Caco-2 (cell line): ENCODE results near the gene TNKS2. TPM values are rescaled to one million over a fixed set of nuclear protein-coding genes. Genes with fewer than 3 reads are reported as not detected.

ENCODE experiments used
- BruUV-seq: library from RNA; stranded (reverse); fragments of 400-500 nt; replicated peaks from 2 replicates; lab custom pipeline; 2021; lab: Mats Ljungman, UMichigan
- CTCF ChIA-PET: fragments of 300-600 bp; sonication (Branson Sonifier 250); formaldehyde crosslinking; loops from one replicate; lab custom pipeline; 2022; ENCODE audit warnings: antibody characterized with exemption; lab: Charles Lee
- POLR2A ChIA-PET: fragments of 300-600 bp; sonication (Branson Sonifier 250); formaldehyde crosslinking; loops from one replicate; lab custom pipeline; 2022; ENCODE audit warnings: antibody characterized with exemption; lab: Charles Lee
- DNase-seq, 2 experiments: peaks; one replicate each; pipeline versions ENCODE4 v3.0.0 to v3.0.0-alpha.2; 2020 to 2022
- H3K27me3 ChIP-seq: replicated peaks from 2 replicates; pipeline ENCODE4 v1.6.0; 2011; ENCODE audit warnings: low read length; ENCODE audit not compliant: control insufficient read depth, insufficient read depth
- H3K36me3 ChIP-seq: 2 replicates; pipeline ENCODE4 v1.5.1; 2011; ENCODE audit warnings: low read length; ENCODE audit not compliant: control insufficient read depth, insufficient read depth
- H3K4me1 ChIP-seq: fragments of 250-450 bp; sonication (Bioruptor Pico); 2 replicates; pipeline ENCODE4 v1.5.1; 2020; ENCODE audit warnings: mild to moderate bottlenecking
- H3K4me3 ChIP-seq: 2 replicates; pipeline ENCODE4 v1.5.1; 2011; ENCODE audit warnings: low read depth, mild to moderate bottlenecking, control low read depth, low read length
- H3K9me3 ChIP-seq: fragments of 250-450 bp; sonication (Bioruptor Pico); 2 replicates; pipeline ENCODE4 v1.5.1; 2020; ENCODE audit warnings: mild to moderate bottlenecking, moderate library complexity
- H3K27ac Mint-ChIP-seq: one replicate; pipeline ENCODE4 v1.8.0; 2022; ENCODE audit warnings: mixed read lengths; ENCODE audit not compliant: unreplicated experiment
- H3K27me3 Mint-ChIP-seq: one replicate; pipeline ENCODE4 v1.8.0; 2022; ENCODE audit warnings: mixed read lengths; ENCODE audit not compliant: insufficient read depth, unreplicated experiment
- H3K36me3 Mint-ChIP-seq: one replicate; pipeline ENCODE4 v1.8.0; 2022; ENCODE audit warnings: mild to moderate bottlenecking, mixed read lengths; ENCODE audit not compliant: insufficient read depth, unreplicated experiment
- H3K4me1 Mint-ChIP-seq: one replicate; pipeline ENCODE4 v1.8.0; 2022; ENCODE audit warnings: low read depth, mixed read lengths; ENCODE audit not compliant: unreplicated experiment
- H3K4me3 Mint-ChIP-seq: one replicate; pipeline ENCODE4 v1.8.0; 2022; ENCODE audit warnings: mild to moderate bottlenecking, moderate library complexity, mixed read lengths; ENCODE audit not compliant: unreplicated experiment
- H3K9me3 Mint-ChIP-seq: one replicate; pipeline ENCODE4 v1.8.0; 2022; ENCODE audit warnings: mixed read lengths; ENCODE audit not compliant: unreplicated experiment
- intact Hi-C: fragments of 100-400 bp; cut with micrococcal nuclease; formaldehyde crosslinking; loops from one replicate; pipeline ENCODE4 v1.10.0; 2022; ENCODE audit not compliant: unreplicated experiment
- total RNA-seq: library from RNA; stranded (reverse); gene quantifications from 2 replicates; pipeline ENCODE4 v1.2.3, GENCODE V29; 2022
- TF ChIP-seq, protein P1 (sequence below), 2 experiments: fragments of 200-600 bp in 1 of 2; IDR thresholded peaks; 1 replicate in 1 of 2; 2 replicates in 1 of 2; pipeline versions ENCODE4 v1.5.1 to v1.8.0; 2011 to 2022; ENCODE audit warnings: antibody characterized with exemption in 1 of 2, control low read depth in 1 of 2, inconsistent platforms in 1 of 2, low read depth in 1 of 2, low read length in 1 of 2, mild to moderate bottlenecking in 1 of 2, moderate library complexity in 1 of 2; ENCODE audit not compliant: insufficient read depth in 1 of 2, severe bottlenecking in 1 of 2, unreplicated experiment in 1 of 2

The TNKS2 gene
- total RNA-seq, 1 experiment from 2014 or later, result 48.5 TPM

DNA sequence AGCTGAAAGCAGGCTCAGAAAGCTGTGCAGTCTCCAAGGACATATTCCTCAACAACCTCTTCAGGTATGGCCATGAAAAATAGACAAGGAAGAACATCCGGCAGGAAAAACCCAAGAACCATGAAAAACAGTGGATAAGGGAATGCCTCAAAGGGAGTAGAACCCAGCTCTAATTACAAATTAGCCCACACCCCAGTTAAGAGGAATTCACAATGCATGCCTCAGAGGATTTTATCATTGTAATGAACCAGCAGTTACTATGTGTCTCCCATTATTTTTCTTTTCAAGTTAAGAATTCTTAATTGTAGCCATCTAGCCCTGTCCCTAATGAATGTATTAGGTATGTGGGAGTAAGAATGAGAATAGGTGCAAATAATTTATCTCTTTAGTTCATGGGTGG is 19.7 kb upstream of the TNKS2 start:
- H3K9me3 Mint-ChIP-seq, result no peaks in the 10 kb centered on the region
- CTCF ChIA-PET, result no interaction called here
- H3K36me3 Mint-ChIP-seq, result no peaks in the 10 kb centered on the region
- POLR2A ChIA-PET, result interaction anchor here (0.7 kb wide), 1 partner anchor 204 kb away, joined by 3 read pairs; no protein-coding TSS in a partner anchor
- Histone ChIP-seq H3K9me3 (peaks cover 3% of the 10 kb centered on the region), H3K36me3 (no peaks in the 10 kb centered on the region), H3K27me3 (no peaks in the 10 kb centered on the region), H3K4me1 (0 out of 2 replicates have a peak, but pooled peaks cover 8% of the 10 kb centered on the region), H3K4me3 (no peak overlapping the region)
- intact Hi-C loops, result no loop called here
- DNase-seq, result no peak
- no peak overlapping the region for H3K27ac Mint-ChIP-seq
- BruUV-seq, result no TSS peak
- H3K27me3 Mint-ChIP-seq, result no peaks in the 10 kb centered on the region
- H3K4me3 Mint-ChIP-seq, result no peak overlapping the region
- TF ChIP-seq, protein P1, sequence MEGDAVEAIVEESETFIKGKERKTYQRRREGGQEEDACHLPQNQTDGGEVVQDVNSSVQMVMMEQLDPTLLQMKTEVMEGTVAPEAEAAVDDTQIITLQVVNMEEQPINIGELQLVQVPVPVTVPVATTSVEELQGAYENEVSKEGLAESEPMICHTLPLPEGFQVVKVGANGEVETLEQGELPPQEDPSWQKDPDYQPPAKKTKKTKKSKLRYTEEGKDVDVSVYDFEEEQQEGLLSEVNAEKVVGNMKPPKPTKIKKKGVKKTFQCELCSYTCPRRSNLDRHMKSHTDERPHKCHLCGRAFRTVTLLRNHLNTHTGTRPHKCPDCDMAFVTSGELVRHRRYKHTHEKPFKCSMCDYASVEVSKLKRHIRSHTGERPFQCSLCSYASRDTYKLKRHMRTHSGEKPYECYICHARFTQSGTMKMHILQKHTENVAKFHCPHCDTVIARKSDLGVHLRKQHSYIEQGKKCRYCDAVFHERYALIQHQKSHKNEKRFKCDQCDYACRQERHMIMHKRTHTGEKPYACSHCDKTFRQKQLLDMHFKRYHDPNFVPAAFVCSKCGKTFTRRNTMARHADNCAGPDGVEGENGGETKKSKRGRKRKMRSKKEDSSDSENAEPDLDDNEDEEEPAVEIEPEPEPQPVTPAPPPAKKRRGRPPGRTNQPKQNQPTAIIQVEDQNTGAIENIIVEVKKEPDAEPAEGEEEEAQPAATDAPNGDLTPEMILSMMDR (IDR thresholded peaks at IDR 0.05; ENCODE audit: insufficient read depth in 1 of 2, low read depth in 1 of 2, low read length in 1 of 2, severe bottlenecking in 1 of 2, unreplicated experiment in 1 of 2), result no peak
- H3K4me1 Mint-ChIP-seq, result peaks cover 14% of the 10 kb centered on the region

DNA sequence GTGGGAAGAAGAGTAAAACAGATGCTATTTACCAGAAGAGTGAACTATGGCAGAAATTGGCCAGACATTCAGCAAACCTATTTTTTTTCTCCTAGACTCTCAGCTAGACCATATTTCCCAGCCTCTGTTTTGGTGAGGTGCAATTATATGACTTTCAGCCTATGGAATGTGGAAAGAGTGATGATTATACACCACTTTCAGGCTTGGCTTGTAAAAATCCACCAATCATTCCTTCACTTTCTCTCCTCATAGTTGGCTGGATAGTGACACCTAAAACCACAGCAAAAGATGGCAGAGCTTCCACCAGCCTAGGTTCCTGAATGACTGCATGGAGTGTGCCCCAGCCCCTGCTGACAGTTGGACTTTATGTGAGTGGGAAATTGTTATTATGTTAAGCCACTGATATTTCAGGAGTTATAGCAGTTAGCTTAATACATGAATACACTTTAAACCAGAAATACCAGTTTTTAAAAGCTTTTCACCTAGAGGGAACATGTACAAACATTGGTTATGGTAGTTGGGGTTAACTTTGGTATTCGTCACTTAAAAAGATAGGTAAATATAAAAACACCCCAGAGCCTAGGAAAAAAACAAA is 19.1 kb upstream of the TNKS2 start:
- no TSS peak for BruUV-seq
- TF ChIP-seq, protein P1 (IDR thresholded peaks at IDR 0.05; ENCODE audit: insufficient read depth in 1 of 2, low read depth in 1 of 2, low read length in 1 of 2, severe bottlenecking in 1 of 2, unreplicated experiment in 1 of 2), result no peak
- no peak overlapping the region for H3K4me3 ChIP-seq
- peaks cover 3% of the 10 kb centered on the region for H3K9me3 ChIP-seq
- POLR2A ChIA-PET, result no interaction called here
- H3K4me1 Mint-ChIP-seq, result peaks cover 14% of the 10 kb centered on the region
- H3K36me3 Mint-ChIP-seq, result no peaks in the 10 kb centered on the region
- no peak for DNase-seq
- CTCF ChIA-PET, result no interaction called here
- no peaks in the 10 kb centered on the region for H3K36me3 ChIP-seq
- intact Hi-C loops, result loop anchor here (1.0 kb wide), 1 partner anchor 19 kb away; the partner anchor contains the start of gene TNKS2
- H3K4me1 ChIP-seq, result 0 out of 2 replicates have a peak, but pooled peaks cover 8% of the 10 kb centered on the region
- no peaks in the 10 kb centered on the region for H3K9me3 Mint-ChIP-seq
- H3K27ac Mint-ChIP-seq, result no peak overlapping the region
- no peaks in the 10 kb centered on the region for H3K27me3 Mint-ChIP-seq
- H3K4me3 Mint-ChIP-seq, result no peak overlapping the region
- H3K27me3 ChIP-seq, result no peaks in the 10 kb centered on the region

DNA sequence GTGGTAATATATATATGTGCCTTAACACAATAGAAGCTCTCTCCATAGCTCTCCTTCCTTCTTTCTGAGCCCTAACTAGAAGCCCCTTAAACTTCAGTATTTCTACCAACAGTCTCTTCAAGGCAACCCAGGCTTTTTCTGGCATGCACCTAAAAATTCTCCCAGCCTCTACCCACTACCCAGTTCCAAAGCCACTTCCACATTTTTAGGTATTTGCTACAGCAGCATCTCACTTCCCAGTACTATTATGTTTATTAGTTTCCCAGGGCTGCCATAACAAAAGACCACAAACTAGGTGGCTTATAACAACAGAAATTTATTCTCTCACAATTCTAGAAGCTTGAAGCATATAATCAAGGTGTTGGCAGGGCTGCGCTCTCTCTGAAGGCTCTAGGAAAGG is 15.7 kb upstream of the TNKS2 start:
- H3K9me3 Mint-ChIP-seq, result no peaks in the 10 kb centered on the region
- H3K4me1 ChIP-seq, result 0 out of 2 replicates have a peak, but pooled peaks cover 8% of the 10 kb centered on the region

More for the DNA sequence above, 15.7 kb upstream of the TNKS2 start:
- H3K4me3 ChIP-seq, result no peak overlapping the region
- Mint-ChIP-seq H3K27ac (no peak overlapping the region), H3K27me3 (no peaks in the 10 kb centered on the region), H3K36me3 (no peaks in the 10 kb centered on the region), H3K4me3 (no peak overlapping the region), H3K4me1 (peaks cover 14% of the 10 kb centered on the region)
- DNase-seq, result no peak
- intact Hi-C loops, result no loop called here
- H3K9me3 ChIP-seq, result no peaks in the 10 kb centered on the region
- no peaks in the 10 kb centered on the region for H3K36me3 ChIP-seq
- ChIA-PET CTCF (no interaction called here), POLR2A (no interaction called here)
- no peaks in the 10 kb centered on the region for H3K27me3 ChIP-seq
- no TSS peak for BruUV-seq
- TF ChIP-seq, protein P1 (IDR thresholded peaks at IDR 0.05; ENCODE audit: insufficient read depth in 1 of 2, low read depth in 1 of 2, low read length in 1 of 2, severe bottlenecking in 1 of 2, unreplicated experiment in 1 of 2), result no peak
